A673 (cell line): ENCODE data around the gene BLVRB.

ENCODE experiments used
- CTCF ChIP-seq: fragments of 300-800, 200-600 bp; sonication (generic); conservative IDR thresholded peaks from 2 replicates; pipeline ENCODE4 v1.5.1; 2017; ENCODE audit warnings: low read depth, mild to moderate bottlenecking, antibody characterized with exemption, low read length, moderate library complexity, mixed read lengths
- EZH2 ChIP-seq: fragments of 200-600 bp; sonication (generic); IDR thresholded peaks from 2 replicates; pipeline ENCODE4 v1.6.1; 2017; ENCODE audit warnings: borderline replicate concordance, low read depth, mild to moderate bottlenecking, mixed read lengths, antibody characterized with exemption, low read length; ENCODE audit not compliant: poor library complexity, severe bottlenecking

GRCh38 chr19:40472516-40472915 is 7.0 kb upstream of the BLVRB start:
- TF ChIP-seq CTCF (no peak), EZH2 (no peak)
